Astrocyte (in vitro differentiated cells and primary cell): ENCODE measurements around the gene CHP1. TPM values are rescaled to one million over a fixed set of nuclear protein-coding genes. Genes with fewer than 3 reads are reported as not detected.
A peak's percentile ranks its signal among the peaks of the same experiment; 100 is the strongest.
"Not testable (repeated sequence)": the region's sequence is repeated elsewhere in the genome, so short reads cannot be mapped to it uniquely, and the experiment has no call there.

Source experiments
- DNase-seq: peaks from one replicate; pipeline ENCODE4 v3.0.0-alpha.2; 2010; ENCODE audit warnings: low read depth
- FAIRE-seq: peaks from 2 replicates; lab custom pipeline; 2011; peaks lifted over from hg19 to GRCh38; lab: Jason Lieb, UNC
- H2AFZ ChIP-seq: 2 replicates; pipeline ENCODE4 v1.6.0; 2012; ENCODE audit warnings: low read depth, low read length, inconsistent platforms
- H3K27ac ChIP-seq: 2 replicates; pipeline ENCODE4 v1.5.1; 2011; ENCODE audit warnings: low read depth, low read length, inconsistent platforms
- H3K27me3 ChIP-seq: 2 replicates; pipeline ENCODE4 v1.6.0; 2011; ENCODE audit warnings: low read length, inconsistent platforms; ENCODE audit not compliant: insufficient read depth
- H3K36me3 ChIP-seq: 2 replicates; pipeline ENCODE4 v1.5.1; 2011; ENCODE audit warnings: low read length, inconsistent platforms; ENCODE audit not compliant: insufficient read depth
- H3K4me1 ChIP-seq: 2 replicates; pipeline ENCODE4 v1.5.1; 2011; ENCODE audit warnings: low read length, inconsistent platforms; ENCODE audit not compliant: insufficient read depth
- H3K4me2 ChIP-seq: 2 replicates; pipeline ENCODE4 v1.6.0; 2012; ENCODE audit warnings: low read length, inconsistent platforms
- H3K4me3 ChIP-seq: 2 replicates; pipeline ENCODE4 v1.5.1; 2011; ENCODE audit warnings: low read depth, mild to moderate bottlenecking, low read length, inconsistent platforms; ENCODE audit not compliant: insufficient read depth
- H3K79me2 ChIP-seq: 2 replicates; pipeline ENCODE4 v1.6.0; 2012; ENCODE audit warnings: mild to moderate bottlenecking, low read length, inconsistent platforms; ENCODE audit not compliant: insufficient read depth
- H3K9ac ChIP-seq: 2 replicates; pipeline ENCODE4 v1.6.0; 2012; ENCODE audit warnings: mild to moderate bottlenecking, low read length, inconsistent platforms
- H3K9me3 ChIP-seq: 2 replicates; pipeline ENCODE4 v1.5.1; 2012; ENCODE audit warnings: low read depth, mild to moderate bottlenecking, low read length, inconsistent platforms; ENCODE audit not compliant: insufficient read depth
- H4K20me1 ChIP-seq: 2 replicates; pipeline ENCODE4 v1.6.0; 2012; ENCODE audit warnings: low read length, inconsistent platforms; ENCODE audit not compliant: insufficient read depth
- H3K27ac Mint-ChIP-seq: one replicate; pipeline ENCODE4 v1.8.0; 2021; ENCODE audit warnings: mild to moderate bottlenecking, mixed read lengths; ENCODE audit not compliant: unreplicated experiment
- H3K27me3 Mint-ChIP-seq: one replicate; pipeline ENCODE4 v1.8.0; 2021; ENCODE audit warnings: low read depth, mixed read lengths; ENCODE audit not compliant: unreplicated experiment
- H3K36me3 Mint-ChIP-seq: one replicate; pipeline ENCODE4 v1.8.0; 2021; ENCODE audit warnings: low read depth, mixed read lengths; ENCODE audit not compliant: unreplicated experiment
- H3K4me1 Mint-ChIP-seq: one replicate; pipeline ENCODE4 v1.8.0; 2021; ENCODE audit warnings: low read depth, mixed read lengths; ENCODE audit not compliant: unreplicated experiment
- H3K4me3 Mint-ChIP-seq: one replicate; pipeline ENCODE4 v1.8.0; 2021; ENCODE audit warnings: mild to moderate bottlenecking, moderate library complexity, mixed read lengths; ENCODE audit not compliant: unreplicated experiment
- H3K9me3 Mint-ChIP-seq: one replicate; pipeline ENCODE4 v1.8.0; 2021; ENCODE audit warnings: mild to moderate bottlenecking, mixed read lengths; ENCODE audit not compliant: unreplicated experiment
- CTCF ChIP-seq: IDR thresholded peaks from 2 replicates; pipeline ENCODE4 v1.5.1; 2011; ENCODE audit warnings: low read depth, mild to moderate bottlenecking, inconsistent platforms, low read length, moderate library complexity; ENCODE audit not compliant: insufficient read depth
- EZH2 ChIP-seq: IDR thresholded peaks from 2 replicates; pipeline ENCODE4 v1.6.1; 2012; ENCODE audit warnings: mild to moderate bottlenecking, low read length, inconsistent platforms; ENCODE audit not compliant: insufficient read depth
- total RNA-seq: library from RNA; stranded (reverse); gene quantifications from 2 replicates; pipeline ENCODE4 v1.2.1, GENCODE V29; 2021

The CHP1 gene
- total RNA-seq, 1 donor from 2014 or later, result 101 TPM

GRCh38 chr15:41281236-41281635 lies 50.2 kb downstream of the CHP1 start:
- Mint-ChIP-seq H3K36me3 (peaks cover 5% of the 10 kb centered on the region), H3K4me3 (peak overlapping the region; percentile 7), H3K27me3 (no peaks in the 10 kb centered on the region), H3K27ac (peak overlapping the region; percentile 10), H3K9me3 (no peaks in the 10 kb centered on the region), H3K4me1 (peaks cover 15% of the 10 kb centered on the region)
- Histone ChIP-seq H3K4me1 (peaks cover 23% of the 10 kb centered on the region), H3K27ac (no peak overlapping the region), H3K4me3 (no peak overlapping the region), H3K4me2 (peak overlapping the region; percentile 37), H3K27me3 (no peaks in the 10 kb centered on the region), H3K9ac (no peak overlapping the region), H3K36me3 (peaks cover 28% of the 10 kb centered on the region), H2AFZ (no peak overlapping the region), H4K20me1 (peaks cover 10% of the 10 kb centered on the region), H3K9me3 (no peaks in the 10 kb centered on the region), H3K79me2 (peaks cover 24% of the 10 kb centered on the region)
- peak; percentile 88 for DNase-seq
- TF ChIP-seq CTCF (no peak), EZH2 (no peak)
- FAIRE-seq, result peak; percentile 26

GRCh38 chr15:41282436-41282835 lies 51.4 kb downstream of the CHP1 start:
- H3K4me2 ChIP-seq, H3K4me3 Mint-ChIP-seq, H3K9ac ChIP-seq, H3K27ac Mint-ChIP-seq, DNase-seq, H3K4me3 ChIP-seq, H3K27me3 Mint-ChIP-seq, H3K27ac ChIP-seq, H3K36me3 Mint-ChIP-seq, H3K9me3 Mint-ChIP-seq, H3K9me3 ChIP-seq, H2AFZ ChIP-seq, H3K27me3 ChIP-seq, FAIRE-seq: not testable (repeated sequence)
- peaks cover 15% of the 10 kb centered on the region for H3K4me1 Mint-ChIP-seq
- Histone ChIP-seq H3K4me1 (peaks cover 23% of the 10 kb centered on the region), H3K36me3 (peaks cover 33% of the 10 kb centered on the region), H4K20me1 (peaks cover 14% of the 10 kb centered on the region), H3K79me2 (peaks cover 35% of the 10 kb centered on the region)

GRCh38 chr15:41282980-41283652 lies 52.0 kb downstream of the CHP1 start:
- Histone ChIP-seq H3K36me3 (peaks cover 37% of the 10 kb centered on the region), H3K4me2 (peak overlapping the region; percentile 93), H3K9ac (peak overlapping the region; percentile 93), H4K20me1 (peaks cover 15% of the 10 kb centered on the region), H3K27ac (peak overlapping the region; percentile 85), H3K4me1 (peaks cover 23% of the 10 kb centered on the region), H2AFZ (peak overlapping the region; percentile 60), H3K4me3 (peak overlapping the region; percentile 88), H3K79me2 (peaks cover 35% of the 10 kb centered on the region)
- Mint-ChIP-seq H3K27ac (peak overlapping the region; percentile 91), H3K4me3 (peak overlapping the region; percentile 100), H3K36me3 (peaks cover 11% of the 10 kb centered on the region), H3K4me1 (peaks cover 15% of the 10 kb centered on the region)
- not testable (repeated sequence) for H3K27me3 Mint-ChIP-seq, H3K9me3 ChIP-seq, FAIRE-seq, H3K27me3 ChIP-seq, H3K9me3 Mint-ChIP-seq, DNase-seq
